Testis (tissue), 2 donors: ENCODE measurements around the gene FAM180B.

Experiments used
- CTCF ChIP-seq, 3 experiments: fragments of 450-650 bp in 2 of 3; fragments of 200-600 bp in 1 of 3; sonication (generic) in 1 of 3; IDR thresholded peaks; one replicate each; pipeline ENCODE4 v1.5.1; 2016 to 2019; ENCODE audit warnings: antibody characterized with exemption in 3 of 3, mild to moderate bottlenecking in 2 of 3, moderate library complexity in 1 of 3
- POLR2A ChIP-seq: fragments of 450-650 bp; IDR thresholded peaks from one replicate; pipeline ENCODE4 v1.6.1; 2017; ENCODE audit warnings: antibody characterized with exemption, mild to moderate bottlenecking, moderate library complexity

- TF ChIP-seq CTCF (IDR thresholded peaks at IDR 0.05) = no peak
- TF ChIP-seq POLR2A = no peak
Observed at GRCh38 chr11:47538741-47539565, 47.5 kb upstream of the FAM180B start.
